Pancreas (tissue), 10 donors: ENCODE measurements around the gene LMF2. TPM values are rescaled to one million over a fixed set of nuclear protein-coding genes. Genes with fewer than 3 reads are reported as not detected.
"Not testable (repeated sequence)": the region's sequence is repeated elsewhere in the genome, so short reads cannot be mapped to it uniquely, and the experiment has no call there.

Experiments used
- ATAC-seq, 4 donors: fragments of 200-7000 bp; cut with Tn5 transposase; one replicate each; pipeline versions ENCODE4 v1.8.0 to v1.9.1; 2020; ENCODE audit warnings: mild to moderate bottlenecking in 4 of 4, moderate library complexity in 4 of 4
- DNase-seq, 6 donors: peaks; one replicate each; pipeline ENCODE4 v3.0.0-alpha.2; 2020
- FAIRE-seq: peaks from 2 replicates; lab custom pipeline; 2012; peaks lifted over from hg19 to GRCh38; lab: Jason Lieb, UNC
- H3K27ac ChIP-seq, 4 donors: fragments of 200-600 bp; sonication (generic); 1 replicate in 3 of 4; 2 replicates in 1 of 4; pipeline versions ENCODE4 v1.5.0 to v1.8.0; 2020
- H3K27me3 ChIP-seq, 4 donors: fragments of 200-600 bp; one replicate each; pipeline ENCODE4 v1.8.0; 2021
- H3K36me3 ChIP-seq, 3 donors: fragments of 200-600 bp; sonication (generic) in 1 of 3; one replicate each; pipeline versions ENCODE4 v1.5.0 to v1.8.0; 2020 to 2021
- H3K4me1 ChIP-seq, 3 donors: fragments of 200-600 bp; one replicate each; pipeline ENCODE4 v1.8.0; 2021
- H3K4me3 ChIP-seq, 4 donors: fragments of 200-600 bp; sonication (generic) in 2 of 4; one replicate each; pipeline versions ENCODE4 v1.5.0 to v1.8.0; 2020 to 2021
- H3K9me3 ChIP-seq, 4 donors: fragments of 200-600 bp; one replicate each; pipeline ENCODE4 v1.8.0; 2021
- CTCF ChIP-seq, 4 donors: fragments of 200-600 bp; sonication (generic) in 3 of 4; IDR thresholded peaks; one replicate each; pipeline versions ENCODE4 v1.5.0 to v1.8.0; 2021; ENCODE audit warnings: antibody characterized with exemption in 4 of 4
- WGBS, 2 donors: extraction: QIAGEN DNeasy Blood & Tissue Kit; methylation state at CpG; one replicate each; pipeline ENCODE4 v1.1.7; 2013; 5-methylcytosine and 5-hydroxymethylcytosine counted together
- intact Hi-C, 3 donors: fragments of 100-400 bp; cut with DNase I; formaldehyde crosslinking; loops; one replicate each; pipeline versions ENCODE4 v1.11.1 to v1.14.2; 2022
- polyA plus RNA-seq, 2 donors: library from polyadenylated mRNA; stranded (reverse); fragments of 200-250 nt; gene quantifications; one replicate each; pipeline ENCODE4 v1.2.3, GENCODE V29; 2013
- total RNA-seq, 6 donors: library from RNA; stranded (reverse); fragmentation: NEBNext Ultra II Directional in 4 of 6; extraction: Animal tissue kit (Norgen Biotek cat#: 25700) in 4 of 6; gene quantifications; one replicate each; pipeline versions ENCODE4 v1.2.1 to v1.2.4, GENCODE V29; 2021 to 2023
- donor health status: healthy with polysubstance abuse.
- donor health status: DM: no; HTN: no; CAD: no; lungs with moderate emphysema.
- donor health status: DM: no; HTN: no; CAD: no.
- donor health status: control.
- donor health status: control.
- donor health status: Bipolar disorder and iron deficiency.
- donor health status: DM: yes; HTN: yes; CAD: no.
- donor health status: DM: no; HTN: no; CAD: no.
- donor health status: DM: no; HTN: no; CAD: no.
- donor health status: DM: yes; HTN: yes; CAD: no.

LMF2 gene
- total and polyA plus RNA-seq, 8 donors: 50.3 to 175 (median 135) TPM

DNA sequence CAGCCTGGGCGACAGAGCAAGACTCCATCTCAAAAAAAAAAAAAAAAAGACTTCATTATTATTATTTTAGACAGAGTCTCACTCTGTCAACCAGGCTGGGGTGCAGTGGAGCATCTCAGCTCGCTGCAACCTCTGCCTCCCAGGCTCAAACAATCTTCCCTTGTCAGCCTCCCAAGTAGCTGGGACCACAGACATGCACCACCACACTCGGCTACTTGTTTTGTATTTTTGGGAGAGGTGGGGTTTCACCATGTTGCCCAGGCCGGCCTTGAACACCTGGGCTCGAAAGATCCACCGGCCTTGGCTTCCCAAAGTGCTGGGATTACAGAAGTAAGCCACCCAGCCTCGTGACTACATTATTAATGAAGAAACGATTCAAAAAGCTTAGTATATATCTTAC lies 27.6 kb upstream of the LMF2 start:
- WGBS, 2 donors: 70 to 81% methylated on average over 7 to 8 of the region's 8 CpGs
- Histone ChIP-seq H3K4me3 (no peak overlapping the region), H3K36me3 (no peaks in the 10 kb centered on the region), H3K27me3 (peaks cover 0 to 9% (median 0%) of the 10 kb centered on the region in 4 donors), H3K27ac (peak overlapping the region in 1 of 4 donors; percentile 22), H3K4me1 (peaks cover 7 to 34% (median 15%) of the 10 kb centered on the region in 3 donors), H3K9me3 (no peaks in the 10 kb centered on the region)
- intact Hi-C loops: no loop called here
- no peak for TF ChIP-seq CTCF (IDR thresholded peaks at IDR 0.05)
- ATAC-seq: no peak
- peak in 1 of 6 donors; percentile 10 for DNase-seq
- FAIRE-seq: no peak

- H3K27me3 ChIP-seq, intact Hi-C loops, H3K4me3 ChIP-seq, ATAC-seq, FAIRE-seq, H3K9me3 ChIP-seq, H3K36me3 ChIP-seq: not testable (repeated sequence)
- peaks cover 3 to 28% (median 15%) of the 10 kb centered on the region in 3 donors for H3K4me1 ChIP-seq
- H3K27ac ChIP-seq: peak overlapping the region in 2 of 4 donors; percentile 22 to 94
- 56 to 71% methylated on average over 21 of the region's 21 CpGs for WGBS, 2 donors
- peak in 1 of 6 donors; percentile 54 for DNase-seq
Measured at GRCh38 chr22:50533856-50534711, 26.6 kb upstream of the LMF2 start.

GRCh38 chr22:50532824-50533796 lies 25.6 kb upstream of the LMF2 start:
- Histone ChIP-seq H3K27ac (peak overlapping the region in 2 of 4 donors; percentile 94), H3K9me3 (no peaks in the 10 kb centered on the region), H3K27me3 (peaks cover 0 to 9% (median 0%) of the 10 kb centered on the region in 4 donors), H3K4me1 (peaks cover 0 to 20% (median 15%) of the 10 kb centered on the region in 3 donors), H3K36me3 (no peaks in the 10 kb centered on the region), H3K4me3 (peak overlapping the region in 1 of 4 donors; percentile 60)
- 60 to 67% methylated on average over 19 of the region's 19 CpGs for WGBS, 2 donors
- ATAC-seq: no peak
- DNase-seq: no peak
- TF ChIP-seq CTCF (IDR thresholded peaks at IDR 0.05): no peak
- intact Hi-C loops: no loop called here
- no peak for FAIRE-seq

DNA sequence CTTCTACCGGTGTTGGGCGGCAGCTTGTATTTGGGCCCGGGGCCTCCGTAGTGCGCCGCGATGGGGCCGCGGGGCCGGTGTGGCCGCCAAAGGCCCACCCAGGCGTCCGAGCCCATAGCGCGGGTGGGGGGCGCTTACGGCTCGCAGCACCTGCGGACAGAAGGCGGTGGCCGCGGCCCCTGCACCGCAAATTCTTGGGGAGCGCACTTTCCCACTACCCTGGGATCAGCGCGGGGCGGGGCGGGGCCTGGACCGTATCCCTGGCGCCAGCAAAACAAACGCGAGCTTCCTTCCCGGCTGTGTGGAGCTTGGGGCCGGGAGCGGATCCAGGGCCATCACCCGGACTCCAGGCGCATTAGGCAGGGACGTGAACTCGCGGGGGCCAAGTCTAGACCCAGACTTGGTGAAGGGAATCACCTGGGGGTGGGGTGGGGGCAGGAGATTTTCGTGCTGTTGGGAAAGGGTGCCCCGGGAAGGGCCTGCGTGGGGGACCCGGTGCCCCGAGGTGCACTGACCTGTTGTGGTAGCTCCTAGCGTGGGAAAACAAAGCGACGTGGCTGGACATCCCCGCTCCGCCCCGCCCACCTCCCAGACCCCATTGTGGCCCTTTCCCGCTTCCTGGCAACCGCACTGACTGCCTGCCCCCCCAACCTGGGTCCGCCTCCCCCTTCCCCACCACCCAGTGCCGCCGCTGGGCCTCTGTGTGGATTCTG lies 24.6 kb upstream of the LMF2 start:
- H3K36me3 ChIP-seq: no peaks in the 10 kb centered on the region
- peak; percentile 58 to 67 (median 64) for ATAC-seq
- WGBS, 2 donors: 2 to 3% methylated on average over 54 to 56 of the region's 56 CpGs
- no peaks in the 10 kb centered on the region for H3K9me3 ChIP-seq
- peaks cover 0 to 20% (median 15%) of the 10 kb centered on the region in 3 donors for H3K4me1 ChIP-seq
- H3K4me3 ChIP-seq: peak overlapping the region; percentile 23 to 60 (median 47)
- DNase-seq: peak; percentile 67 to 90 (median 80)
- intact Hi-C loops: no loop called here
- TF ChIP-seq CTCF (IDR thresholded peaks at IDR 0.05): no peak
- peaks cover 0 to 9% (median 0%) of the 10 kb centered on the region in 4 donors for H3K27me3 ChIP-seq
- peak overlapping the region; percentile 65 to 94 (median 84) for H3K27ac ChIP-seq
- FAIRE-seq: no peak
